Colonic mucosa (tissue), 4 donors: Measurements from ENCODE around the gene SAP30BP. TPM values are rescaled to one million over a fixed set of nuclear protein-coding genes. Genes with fewer than 3 reads are reported as not detected.
A peak's percentile ranks its signal among the peaks of the same experiment; 100 is the strongest.

Experiments
- DNase-seq: peaks from one replicate; pipeline ENCODE4 v3.0.0-alpha.2; 2020
- H3K27ac ChIP-seq: fragments of 200-600 bp; one replicate; pipeline ENCODE4 v1.8.0; 2021
- H3K27me3 ChIP-seq: fragments of 200-600 bp; one replicate; pipeline ENCODE4 v1.8.0; 2021
- H3K36me3 ChIP-seq: fragments of 200-600 bp; one replicate; pipeline ENCODE4 v1.8.0; 2021
- H3K4me1 ChIP-seq: fragments of 200-600 bp; one replicate; pipeline ENCODE4 v1.8.0; 2021; ENCODE audit warnings: mild to moderate bottlenecking
- H3K4me3 ChIP-seq: fragments of 200-600 bp; one replicate; pipeline ENCODE4 v1.8.0; 2021
- H3K9ac ChIP-seq, 2 donors: one replicate each; pipeline ENCODE4 v1.7.0; 2013; ENCODE audit warnings: control low read depth in 2 of 2, low read depth in 2 of 2, low read length in 2 of 2
- H3K9me3 ChIP-seq: fragments of 200-600 bp; one replicate; pipeline ENCODE4 v1.8.0; 2021
- intact Hi-C: fragments of 100-400 bp; cut with DNase I; formaldehyde crosslinking; loops from one replicate; pipeline ENCODE4 v1.14.1; 2022
- total RNA-seq, 2 donors: library from RNA; stranded (reverse); fragmentation: NEBNext Ultra II Directional in 1 of 2; extraction: Animal tissue kit (Norgen Biotek cat#: 25700) in 1 of 2; gene quantifications; one replicate each; pipeline ENCODE4 v1.2.1, GENCODE V29; 2021
- TF ChIP-seq, protein P1 (sequence below): fragments of 200-600 bp; IDR thresholded peaks from one replicate; pipeline ENCODE4 v1.8.0; 2022; ENCODE audit warnings: antibody characterized with exemption, mild to moderate bottlenecking
- donor health status: healthy.
- donor health status: DM: no; HTN: no; CAD: no.
- donor health status: DM: no; HTN: no; CAD: no.

SAP30BP gene
- total RNA-seq, 2 donors from 2014 or later, result 68.0 to 68.1 TPM

DNA sequence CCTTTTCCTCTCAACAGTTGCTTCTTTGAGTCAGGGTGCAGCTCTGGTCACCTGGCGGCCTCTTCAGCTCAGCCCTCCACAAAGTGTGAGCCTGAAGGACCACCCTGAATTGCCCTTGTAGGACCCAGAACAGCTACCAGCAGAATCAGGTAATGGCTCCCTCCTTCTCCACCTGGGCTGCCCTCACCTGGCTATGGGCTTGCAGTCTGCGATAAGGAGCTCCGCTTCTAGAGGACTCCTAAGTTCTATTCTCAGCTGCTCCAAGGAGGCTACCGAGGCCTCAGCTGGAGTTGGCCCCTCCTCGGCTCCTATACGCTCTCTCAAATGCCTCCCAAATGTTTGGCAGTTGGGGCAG, 20.5 kb upstream of the SAP30BP start:
- no peak overlapping the region for H3K4me3 ChIP-seq
- DNase-seq, result no peak
- peak overlapping the region; percentile 97 for H3K27ac ChIP-seq
- no peaks in the 10 kb centered on the region for H3K27me3 ChIP-seq
- H3K36me3 ChIP-seq, result no peaks in the 10 kb centered on the region
- H3K9me3 ChIP-seq, result no peaks in the 10 kb centered on the region
- H3K9ac ChIP-seq, result peak overlapping the region; percentile 20 to 84
- peaks cover 3% of the 10 kb centered on the region for H3K4me1 ChIP-seq
- intact Hi-C loops, result no loop called here
- TF ChIP-seq, protein P1, sequence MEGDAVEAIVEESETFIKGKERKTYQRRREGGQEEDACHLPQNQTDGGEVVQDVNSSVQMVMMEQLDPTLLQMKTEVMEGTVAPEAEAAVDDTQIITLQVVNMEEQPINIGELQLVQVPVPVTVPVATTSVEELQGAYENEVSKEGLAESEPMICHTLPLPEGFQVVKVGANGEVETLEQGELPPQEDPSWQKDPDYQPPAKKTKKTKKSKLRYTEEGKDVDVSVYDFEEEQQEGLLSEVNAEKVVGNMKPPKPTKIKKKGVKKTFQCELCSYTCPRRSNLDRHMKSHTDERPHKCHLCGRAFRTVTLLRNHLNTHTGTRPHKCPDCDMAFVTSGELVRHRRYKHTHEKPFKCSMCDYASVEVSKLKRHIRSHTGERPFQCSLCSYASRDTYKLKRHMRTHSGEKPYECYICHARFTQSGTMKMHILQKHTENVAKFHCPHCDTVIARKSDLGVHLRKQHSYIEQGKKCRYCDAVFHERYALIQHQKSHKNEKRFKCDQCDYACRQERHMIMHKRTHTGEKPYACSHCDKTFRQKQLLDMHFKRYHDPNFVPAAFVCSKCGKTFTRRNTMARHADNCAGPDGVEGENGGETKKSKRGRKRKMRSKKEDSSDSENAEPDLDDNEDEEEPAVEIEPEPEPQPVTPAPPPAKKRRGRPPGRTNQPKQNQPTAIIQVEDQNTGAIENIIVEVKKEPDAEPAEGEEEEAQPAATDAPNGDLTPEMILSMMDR, result no peak

DNA sequence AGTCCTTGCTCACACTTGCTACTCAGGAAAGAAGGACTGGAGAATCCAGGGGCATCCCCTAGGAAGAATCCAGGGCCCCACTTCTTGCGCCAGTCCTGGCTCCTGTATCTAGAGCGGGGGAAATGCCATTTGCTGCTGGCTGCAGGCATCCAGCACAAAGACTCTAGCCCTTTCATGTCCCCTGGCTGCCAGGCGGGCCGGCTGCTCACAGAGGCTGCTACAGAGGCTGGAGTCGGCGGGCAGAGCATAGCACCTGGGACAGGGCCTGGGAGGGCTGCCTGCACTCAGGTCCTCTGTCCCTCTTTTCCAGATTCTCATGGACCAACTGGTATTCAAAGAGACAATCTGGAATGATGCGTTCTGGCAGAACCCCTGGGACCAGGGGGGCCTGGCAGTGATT, 20.1 kb upstream of the SAP30BP start:
- no peaks in the 10 kb centered on the region for H3K36me3 ChIP-seq
- intact Hi-C loops, result no loop called here
- no peaks in the 10 kb centered on the region for H3K27me3 ChIP-seq
- DNase-seq, result no peak
- TF ChIP-seq, protein P1, result no peak
- peak overlapping the region; percentile 97 for H3K27ac ChIP-seq
- no peak overlapping the region for H3K4me3 ChIP-seq
- H3K4me1 ChIP-seq, result peaks cover 1% of the 10 kb centered on the region
- H3K9me3 ChIP-seq, result no peaks in the 10 kb centered on the region
- peak overlapping the region; percentile 20 to 84 for H3K9ac ChIP-seq

DNA sequence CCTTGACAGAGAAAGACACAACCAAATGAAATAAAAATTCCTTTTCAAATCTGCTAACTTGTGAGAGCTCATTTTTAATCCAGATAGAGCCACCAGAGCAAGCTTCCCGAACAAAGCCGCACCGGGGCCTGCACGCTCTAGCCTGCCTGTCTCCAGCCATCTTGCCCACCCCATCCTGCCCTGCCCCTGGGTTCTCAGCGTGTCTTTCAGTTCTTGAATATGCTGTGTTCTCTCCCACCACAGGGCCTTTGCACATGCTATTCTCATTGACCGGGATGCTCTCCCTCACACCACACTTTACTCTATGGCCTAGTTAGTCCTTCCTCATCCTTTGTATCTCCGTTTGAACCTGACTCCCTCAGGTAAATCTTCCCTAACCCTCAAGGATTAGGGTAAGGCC, 19.2 kb upstream of the SAP30BP start:
- Histone ChIP-seq H3K36me3 (no peaks in the 10 kb centered on the region), H3K4me3 (no peak overlapping the region), H3K9ac (no peak overlapping the region), H3K27me3 (no peaks in the 10 kb centered on the region), H3K9me3 (no peaks in the 10 kb centered on the region), H3K4me1 (no peaks in the 10 kb centered on the region), H3K27ac (no peak overlapping the region)
- no peak for DNase-seq
- intact Hi-C loops, result no loop called here
- TF ChIP-seq, protein P1, result no peak

DNA sequence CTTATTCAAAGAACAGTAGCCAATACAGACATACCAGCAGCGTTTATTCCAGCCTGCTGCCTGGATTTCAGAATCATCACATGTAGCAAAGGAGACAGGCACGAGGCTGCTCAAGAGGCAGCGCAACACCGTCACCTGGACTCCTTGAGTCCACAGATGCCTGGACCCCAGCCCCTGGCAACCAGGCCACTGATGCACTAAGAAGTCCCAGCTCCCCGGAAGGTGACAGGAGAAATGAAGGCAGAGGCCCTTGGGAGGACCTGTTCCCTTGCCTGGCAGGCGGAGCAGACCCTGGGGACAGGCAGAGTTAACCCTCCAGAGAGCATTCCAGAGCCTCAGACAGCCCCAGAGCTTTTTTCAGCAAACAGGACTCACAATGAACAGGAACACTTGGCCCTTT, 17.5 kb upstream of the SAP30BP start:
- Histone ChIP-seq H3K4me1 (no peaks in the 10 kb centered on the region), H3K27ac (no peak overlapping the region), H3K9ac (no peak overlapping the region), H3K4me3 (no peak overlapping the region), H3K36me3 (no peaks in the 10 kb centered on the region), H3K27me3 (no peaks in the 10 kb centered on the region), H3K9me3 (no peaks in the 10 kb centered on the region)
- DNase-seq, result no peak
- intact Hi-C loops, result no loop called here
- TF ChIP-seq, protein P1, result no peak

DNA sequence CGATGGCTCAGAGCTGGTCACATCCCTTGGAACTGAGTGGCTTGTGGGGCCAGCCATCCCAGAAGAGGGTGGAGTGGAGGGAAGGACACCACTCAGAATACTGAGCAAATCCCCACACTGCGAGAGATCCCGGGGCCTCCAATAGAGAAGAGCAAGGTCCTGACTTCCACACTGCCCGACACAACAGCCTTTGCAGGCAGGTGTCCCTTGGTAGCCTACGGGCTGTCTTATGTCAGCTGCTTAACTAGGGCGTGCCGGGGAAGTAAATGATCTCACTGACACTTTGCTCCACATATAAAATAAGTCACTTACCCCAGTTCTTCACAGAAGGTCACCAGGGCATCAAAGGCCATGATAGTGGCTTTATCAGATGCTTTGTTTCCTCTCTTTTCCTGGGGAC, 16.3 kb upstream of the SAP30BP start:
- Histone ChIP-seq H3K4me3 (no peak overlapping the region), H3K27me3 (no peaks in the 10 kb centered on the region), H3K9me3 (no peaks in the 10 kb centered on the region), H3K27ac (no peak overlapping the region), H3K9ac (no peak overlapping the region), H3K4me1 (no peaks in the 10 kb centered on the region), H3K36me3 (no peaks in the 10 kb centered on the region)
- DNase-seq, result no peak
- intact Hi-C loops, result no loop called here
- TF ChIP-seq, protein P1, result no peak

DNA sequence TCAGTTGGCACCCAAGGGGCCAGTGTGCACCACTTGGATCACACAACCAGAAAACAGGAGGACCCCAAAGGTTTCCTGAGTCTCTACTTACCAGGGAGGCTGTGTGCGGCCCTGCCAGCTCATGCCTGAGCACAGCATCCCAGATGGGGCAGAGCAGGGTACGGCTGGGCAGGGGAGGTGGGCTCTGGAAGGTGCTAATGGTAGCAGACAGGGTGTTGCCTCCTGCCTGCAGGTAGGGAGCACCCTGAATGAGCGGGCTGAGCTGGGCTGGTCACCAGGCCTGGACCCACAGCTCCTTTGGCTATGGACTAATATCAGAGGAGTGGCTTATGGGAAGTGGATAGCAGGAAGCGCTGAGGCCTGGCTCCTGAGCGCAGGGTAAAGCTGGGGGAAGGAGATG, 14.8 kb upstream of the SAP30BP start:
- H3K9ac ChIP-seq, result no peak overlapping the region
- no peaks in the 10 kb centered on the region for H3K27me3 ChIP-seq
- no peaks in the 10 kb centered on the region for H3K36me3 ChIP-seq
- intact Hi-C loops, result no loop called here
- H3K27ac ChIP-seq, result no peak overlapping the region
- no peaks in the 10 kb centered on the region for H3K4me1 ChIP-seq
- H3K4me3 ChIP-seq, result no peak overlapping the region
- TF ChIP-seq, protein P1, result no peak
- no peaks in the 10 kb centered on the region for H3K9me3 ChIP-seq
- DNase-seq, result no peak
